K562 (cell line): ENCODE measurements around the gene SAMD15. TPM values are rescaled to one million over a fixed set of nuclear protein-coding genes. Genes with fewer than 3 reads are reported as not detected.

Experiments
- CREB1 ChIP-seq, 2 experiments: sonication (generic) in 1 of 2; formaldehyde crosslinking in 1 of 2; IDR thresholded peaks; 2 replicates each; pipeline versions ENCODE4 v1.6.1 to v1.8.0; 2012 to 2022; ENCODE audit warnings: inconsistent platforms in 1 of 2, mild to moderate bottlenecking in 1 of 2, missing genetic modification reagents in 1 of 2, moderate library complexity in 1 of 2
- HNRNPLL ChIP-seq: fragments of 200-400 bp; formaldehyde crosslinking; IDR thresholded peaks from 2 replicates; pipeline ENCODE4 v1.6.1; 2017; ENCODE audit warnings: low read length, low read depth, mild to moderate bottlenecking; ENCODE audit not compliant: poor library complexity, severe bottlenecking
- MTA1 ChIP-seq: fragments of 450-650 bp; IDR thresholded peaks from 2 replicates; pipeline ENCODE4 v1.6.1; 2017; ENCODE audit warnings: borderline replicate concordance
- NONO ChIP-seq, 2 experiments: fragments of 200-400 bp in 1 of 2; fragments of 450-650 bp in 1 of 2; formaldehyde crosslinking in 1 of 2; IDR thresholded peaks; 2 replicates each; pipeline ENCODE4 v1.6.1; 2017; ENCODE audit warnings: low read depth in 2 of 2, mild to moderate bottlenecking in 2 of 2, moderate library complexity in 2 of 2, low read length in 1 of 2
- SREBF2 ChIP-seq: sonication (generic); formaldehyde crosslinking; IDR thresholded peaks from 2 replicates; pipeline ENCODE4 v1.4.0; 2020; ENCODE audit warnings: mild to moderate bottlenecking, missing genetic modification reagents
- TAF1 ChIP-seq: IDR thresholded peaks from 2 replicates; pipeline ENCODE4 v1.6.1; 2011; ENCODE audit warnings: mild to moderate bottlenecking, low read length, moderate library complexity; ENCODE audit not compliant: insufficient read depth, control insufficient read depth, severe bottlenecking; ENCODE audit errors: extremely low read depth
- TCF7L2 ChIP-seq: fragments of 150-350 bp; IDR thresholded peaks from 2 replicates; pipeline ENCODE4 v1.6.1; 2016; ENCODE audit warnings: low read depth, mild to moderate bottlenecking, low read length, moderate library complexity
- ZNF76 ChIP-seq: fragments of 250-450 bp; sonication (Bioruptor Pico); IDR thresholded peaks from 2 replicates; pipeline ENCODE4 v1.4.0; 2020; ENCODE audit warnings: mild to moderate bottlenecking, moderate library complexity, borderline replicate concordance
- polyA plus RNA-seq, 8 experiments: library from polyadenylated mRNA; depleted of rRNA in 4 of 8; stranded (reverse) in 5 of 8; unstranded in 3 of 8; fragments of >200 nt; fragmentation: Nextera tagmentation in 2 of 8; fragmentation: Illumina TruSeq in 1 of 8; extraction: Ambion mirVana in 2 of 8; extraction: Trizol in 1 of 8; gene quantifications; 2 replicates each; pipeline versions ENCODE4 v1.2.1 to v1.2.3, GENCODE V29; 2011 to 2014; ENCODE audit warnings: inconsistent platforms in 1 of 8, missing spikeins in 1 of 8
- total RNA-seq, 7 experiments: library from RNA; depleted of rRNA in 6 of 7; stranded (reverse); fragments of >200 nt in 6 of 7; fragmentation: Illumina TruSeq in 2 of 7; extraction: Trizol in 2 of 7; gene quantifications; 2 replicates each; pipeline versions ENCODE4 v1.2.1 to v1.2.3, GENCODE V29; 2011 to 2021; ENCODE audit warnings: low replicate concordance in 1 of 7
- TF ChIP-seq, protein P1 (sequence below): fragments of 250-450 bp; sonication (Bioruptor Pico); IDR thresholded peaks from 2 replicates; pipeline ENCODE4 v1.5.0; 2021; ENCODE audit warnings: mild to moderate bottlenecking, borderline replicate concordance
- TF ChIP-seq, protein P2 (sequence below): fragments of 450-650 bp; conservative IDR thresholded peaks from 2 replicates; pipeline ENCODE4 v1.6.1; 2016; ENCODE audit warnings: missing genetic modification characterization, low read depth, mild to moderate bottlenecking, control low read depth, missing compliant biosample characterization
- TF ChIP-seq, protein P3 (sequence below): fragments of 200-600 bp; sonication (generic); IDR thresholded peaks from one replicate; pipeline ENCODE4 v1.6.1; 2012; ENCODE audit warnings: mild to moderate bottlenecking, low read depth, low read length, inconsistent platforms

Gene SAMD15
- total and polyA plus RNA-seq, 9 of the 15 experiments (the other 6 are each of a cell fraction or from before 2014, with no cell fraction given) = 0.18 to 0.54 (median 0.25) TPM

DNA sequence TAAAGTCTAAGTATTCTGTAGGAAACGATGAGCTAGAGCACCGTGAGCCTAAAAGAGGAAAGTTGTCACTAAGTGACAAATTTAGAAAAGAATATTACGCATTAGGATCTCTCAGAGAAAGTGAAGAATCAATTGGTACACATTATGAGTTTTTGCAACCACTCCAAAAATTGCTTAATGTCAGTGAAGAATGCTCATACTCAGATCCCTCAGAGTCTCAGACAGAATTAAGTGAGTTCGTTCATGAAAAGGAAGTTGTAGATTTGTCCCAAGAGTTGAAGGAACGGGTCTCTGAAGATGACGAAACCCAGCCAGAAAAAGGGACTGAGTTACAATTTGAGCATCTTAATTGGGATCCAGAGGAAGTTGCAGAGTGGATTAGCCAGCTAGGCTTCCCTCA lies 1.5 kb downstream of the SAMD15 start (continued):
- TF ChIP-seq, protein P1, sequence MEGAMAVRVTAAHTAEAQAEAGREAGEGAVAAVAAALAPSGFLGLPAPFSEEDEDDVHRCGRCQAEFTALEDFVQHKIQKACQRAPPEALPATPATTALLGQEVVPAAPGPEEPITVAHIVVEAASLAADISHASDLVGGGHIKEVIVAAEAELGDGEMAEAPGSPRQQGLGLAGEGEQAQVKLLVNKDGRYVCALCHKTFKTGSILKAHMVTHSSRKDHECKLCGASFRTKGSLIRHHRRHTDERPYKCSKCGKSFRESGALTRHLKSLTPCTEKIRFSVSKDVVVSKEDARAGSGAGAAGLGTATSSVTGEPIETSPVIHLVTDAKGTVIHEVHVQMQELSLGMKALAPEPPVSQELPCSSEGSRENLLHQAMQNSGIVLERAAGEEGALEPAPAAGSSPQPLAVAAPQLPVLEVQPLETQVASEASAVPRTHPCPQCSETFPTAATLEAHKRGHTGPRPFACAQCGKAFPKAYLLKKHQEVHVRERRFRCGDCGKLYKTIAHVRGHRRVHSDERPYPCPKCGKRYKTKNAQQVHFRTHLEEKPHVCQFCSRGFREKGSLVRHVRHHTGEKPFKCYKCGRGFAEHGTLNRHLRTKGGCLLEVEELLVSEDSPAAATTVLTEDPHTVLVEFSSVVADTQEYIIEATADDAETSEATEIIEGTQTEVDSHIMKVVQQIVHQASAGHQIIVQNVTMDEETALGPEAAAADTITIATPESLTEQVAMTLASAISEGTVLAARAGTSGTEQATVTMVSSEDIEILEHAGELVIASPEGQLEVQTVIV (CRISPR knock-in tag) = no peak
- no peak for TF ChIP-seq CREB1 (IDR thresholded peaks at IDR 0.05)
- no peak for TF ChIP-seq CREB1 (CRISPR knock-in tag; IDR thresholded peaks at IDR 0.05)
- no peak for TF ChIP-seq TCF7L2
- TF ChIP-seq, protein P2, sequence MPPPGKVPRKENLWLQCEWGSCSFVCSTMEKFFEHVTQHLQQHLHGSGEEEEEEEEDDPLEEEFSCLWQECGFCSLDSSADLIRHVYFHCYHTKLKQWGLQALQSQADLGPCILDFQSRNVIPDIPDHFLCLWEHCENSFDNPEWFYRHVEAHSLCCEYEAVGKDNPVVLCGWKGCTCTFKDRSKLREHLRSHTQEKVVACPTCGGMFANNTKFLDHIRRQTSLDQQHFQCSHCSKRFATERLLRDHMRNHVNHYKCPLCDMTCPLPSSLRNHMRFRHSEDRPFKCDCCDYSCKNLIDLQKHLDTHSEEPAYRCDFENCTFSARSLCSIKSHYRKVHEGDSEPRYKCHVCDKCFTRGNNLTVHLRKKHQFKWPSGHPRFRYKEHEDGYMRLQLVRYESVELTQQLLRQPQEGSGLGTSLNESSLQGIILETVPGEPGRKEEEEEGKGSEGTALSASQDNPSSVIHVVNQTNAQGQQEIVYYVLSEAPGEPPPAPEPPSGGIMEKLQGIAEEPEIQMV (tag) = no peak
- TF ChIP-seq SREBF2 (CRISPR knock-in tag) = no peak
- no peak for TF ChIP-seq NONO (IDR thresholded peaks at IDR 0.05; ENCODE audit: low read depth in 2 of 2, low read length in 1 of 2)
- TF ChIP-seq ZNF76 (CRISPR knock-in tag) = no peak
- TF ChIP-seq MTA1 = no peak
- no peak for TF ChIP-seq HNRNPLL
- TF ChIP-seq TAF1 = no peak
- TF ChIP-seq, protein P3, sequence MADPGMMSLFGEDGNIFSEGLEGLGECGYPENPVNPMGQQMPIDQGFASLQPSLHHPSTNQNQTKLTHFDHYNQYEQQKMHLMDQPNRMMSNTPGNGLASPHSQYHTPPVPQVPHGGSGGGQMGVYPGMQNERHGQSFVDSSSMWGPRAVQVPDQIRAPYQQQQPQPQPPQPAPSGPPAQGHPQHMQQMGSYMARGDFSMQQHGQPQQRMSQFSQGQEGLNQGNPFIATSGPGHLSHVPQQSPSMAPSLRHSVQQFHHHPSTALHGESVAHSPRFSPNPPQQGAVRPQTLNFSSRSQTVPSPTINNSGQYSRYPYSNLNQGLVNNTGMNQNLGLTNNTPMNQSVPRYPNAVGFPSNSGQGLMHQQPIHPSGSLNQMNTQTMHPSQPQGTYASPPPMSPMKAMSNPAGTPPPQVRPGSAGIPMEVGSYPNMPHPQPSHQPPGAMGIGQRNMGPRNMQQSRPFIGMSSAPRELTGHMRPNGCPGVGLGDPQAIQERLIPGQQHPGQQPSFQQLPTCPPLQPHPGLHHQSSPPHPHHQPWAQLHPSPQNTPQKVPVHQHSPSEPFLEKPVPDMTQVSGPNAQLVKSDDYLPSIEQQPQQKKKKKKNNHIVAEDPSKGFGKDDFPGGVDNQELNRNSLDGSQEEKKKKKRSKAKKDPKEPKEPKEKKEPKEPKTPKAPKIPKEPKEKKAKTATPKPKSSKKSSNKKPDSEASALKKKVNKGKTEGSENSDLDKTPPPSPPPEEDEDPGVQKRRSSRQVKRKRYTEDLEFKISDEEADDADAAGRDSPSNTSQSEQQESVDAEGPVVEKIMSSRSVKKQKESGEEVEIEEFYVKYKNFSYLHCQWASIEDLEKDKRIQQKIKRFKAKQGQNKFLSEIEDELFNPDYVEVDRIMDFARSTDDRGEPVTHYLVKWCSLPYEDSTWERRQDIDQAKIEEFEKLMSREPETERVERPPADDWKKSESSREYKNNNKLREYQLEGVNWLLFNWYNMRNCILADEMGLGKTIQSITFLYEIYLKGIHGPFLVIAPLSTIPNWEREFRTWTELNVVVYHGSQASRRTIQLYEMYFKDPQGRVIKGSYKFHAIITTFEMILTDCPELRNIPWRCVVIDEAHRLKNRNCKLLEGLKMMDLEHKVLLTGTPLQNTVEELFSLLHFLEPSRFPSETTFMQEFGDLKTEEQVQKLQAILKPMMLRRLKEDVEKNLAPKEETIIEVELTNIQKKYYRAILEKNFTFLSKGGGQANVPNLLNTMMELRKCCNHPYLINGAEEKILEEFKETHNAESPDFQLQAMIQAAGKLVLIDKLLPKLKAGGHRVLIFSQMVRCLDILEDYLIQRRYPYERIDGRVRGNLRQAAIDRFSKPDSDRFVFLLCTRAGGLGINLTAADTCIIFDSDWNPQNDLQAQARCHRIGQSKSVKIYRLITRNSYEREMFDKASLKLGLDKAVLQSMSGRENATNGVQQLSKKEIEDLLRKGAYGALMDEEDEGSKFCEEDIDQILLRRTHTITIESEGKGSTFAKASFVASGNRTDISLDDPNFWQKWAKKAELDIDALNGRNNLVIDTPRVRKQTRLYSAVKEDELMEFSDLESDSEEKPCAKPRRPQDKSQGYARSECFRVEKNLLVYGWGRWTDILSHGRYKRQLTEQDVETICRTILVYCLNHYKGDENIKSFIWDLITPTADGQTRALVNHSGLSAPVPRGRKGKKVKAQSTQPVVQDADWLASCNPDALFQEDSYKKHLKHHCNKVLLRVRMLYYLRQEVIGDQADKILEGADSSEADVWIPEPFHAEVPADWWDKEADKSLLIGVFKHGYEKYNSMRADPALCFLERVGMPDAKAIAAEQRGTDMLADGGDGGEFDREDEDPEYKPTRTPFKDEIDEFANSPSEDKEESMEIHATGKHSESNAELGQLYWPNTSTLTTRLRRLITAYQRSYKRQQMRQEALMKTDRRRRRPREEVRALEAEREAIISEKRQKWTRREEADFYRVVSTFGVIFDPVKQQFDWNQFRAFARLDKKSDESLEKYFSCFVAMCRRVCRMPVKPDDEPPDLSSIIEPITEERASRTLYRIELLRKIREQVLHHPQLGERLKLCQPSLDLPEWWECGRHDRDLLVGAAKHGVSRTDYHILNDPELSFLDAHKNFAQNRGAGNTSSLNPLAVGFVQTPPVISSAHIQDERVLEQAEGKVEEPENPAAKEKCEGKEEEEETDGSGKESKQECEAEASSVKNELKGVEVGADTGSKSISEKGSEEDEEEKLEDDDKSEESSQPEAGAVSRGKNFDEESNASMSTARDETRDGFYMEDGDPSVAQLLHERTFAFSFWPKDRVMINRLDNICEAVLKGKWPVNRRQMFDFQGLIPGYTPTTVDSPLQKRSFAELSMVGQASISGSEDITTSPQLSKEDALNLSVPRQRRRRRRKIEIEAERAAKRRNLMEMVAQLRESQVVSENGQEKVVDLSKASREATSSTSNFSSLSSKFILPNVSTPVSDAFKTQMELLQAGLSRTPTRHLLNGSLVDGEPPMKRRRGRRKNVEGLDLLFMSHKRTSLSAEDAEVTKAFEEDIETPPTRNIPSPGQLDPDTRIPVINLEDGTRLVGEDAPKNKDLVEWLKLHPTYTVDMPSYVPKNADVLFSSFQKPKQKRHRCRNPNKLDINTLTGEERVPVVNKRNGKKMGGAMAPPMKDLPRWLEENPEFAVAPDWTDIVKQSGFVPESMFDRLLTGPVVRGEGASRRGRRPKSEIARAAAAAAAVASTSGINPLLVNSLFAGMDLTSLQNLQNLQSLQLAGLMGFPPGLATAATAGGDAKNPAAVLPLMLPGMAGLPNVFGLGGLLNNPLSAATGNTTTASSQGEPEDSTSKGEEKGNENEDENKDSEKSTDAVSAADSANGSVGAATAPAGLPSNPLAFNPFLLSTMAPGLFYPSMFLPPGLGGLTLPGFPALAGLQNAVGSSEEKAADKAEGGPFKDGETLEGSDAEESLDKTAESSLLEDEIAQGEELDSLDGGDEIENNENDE = no peak
